ENCODE measurements around the gene CDC42EP5.

DNA sequence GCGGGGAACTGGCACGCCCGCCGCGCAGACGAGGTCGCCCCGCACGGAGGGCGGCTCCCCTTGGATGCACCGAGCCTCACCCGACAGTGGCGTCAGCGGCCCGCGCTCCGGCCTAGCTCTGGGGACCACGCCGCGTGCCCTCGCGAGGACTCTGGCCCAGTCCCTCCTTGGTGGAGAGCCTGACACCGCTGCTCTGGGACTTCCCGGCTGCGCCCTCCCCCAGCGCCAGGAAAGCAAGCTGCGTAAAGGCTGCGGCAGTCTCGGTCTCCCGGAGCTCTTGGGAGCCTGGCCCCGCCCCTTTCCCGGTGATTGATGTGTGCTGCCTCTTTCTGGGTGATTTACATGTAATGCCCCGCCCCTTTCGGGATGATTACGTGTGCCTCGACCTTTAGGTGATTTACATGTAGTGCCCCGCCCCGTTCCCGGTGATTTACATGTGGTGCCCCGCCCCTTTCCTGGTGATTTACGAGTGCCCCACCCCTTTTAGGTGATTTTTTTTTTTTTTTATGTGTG lies 9.5 kb downstream of the CDC42EP5 start, which contains the start of gene LENG9:
- TF ChIP-seq, protein P1, sequence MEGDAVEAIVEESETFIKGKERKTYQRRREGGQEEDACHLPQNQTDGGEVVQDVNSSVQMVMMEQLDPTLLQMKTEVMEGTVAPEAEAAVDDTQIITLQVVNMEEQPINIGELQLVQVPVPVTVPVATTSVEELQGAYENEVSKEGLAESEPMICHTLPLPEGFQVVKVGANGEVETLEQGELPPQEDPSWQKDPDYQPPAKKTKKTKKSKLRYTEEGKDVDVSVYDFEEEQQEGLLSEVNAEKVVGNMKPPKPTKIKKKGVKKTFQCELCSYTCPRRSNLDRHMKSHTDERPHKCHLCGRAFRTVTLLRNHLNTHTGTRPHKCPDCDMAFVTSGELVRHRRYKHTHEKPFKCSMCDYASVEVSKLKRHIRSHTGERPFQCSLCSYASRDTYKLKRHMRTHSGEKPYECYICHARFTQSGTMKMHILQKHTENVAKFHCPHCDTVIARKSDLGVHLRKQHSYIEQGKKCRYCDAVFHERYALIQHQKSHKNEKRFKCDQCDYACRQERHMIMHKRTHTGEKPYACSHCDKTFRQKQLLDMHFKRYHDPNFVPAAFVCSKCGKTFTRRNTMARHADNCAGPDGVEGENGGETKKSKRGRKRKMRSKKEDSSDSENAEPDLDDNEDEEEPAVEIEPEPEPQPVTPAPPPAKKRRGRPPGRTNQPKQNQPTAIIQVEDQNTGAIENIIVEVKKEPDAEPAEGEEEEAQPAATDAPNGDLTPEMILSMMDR (IDR thresholded peaks at IDR 0.05) = no peak
- TF ChIP-seq POLR2A (IDR thresholded peaks at IDR 0.05) = peak in 3 of 4 donors; percentile 86 to 93 (median 92)

Data from esophagus squamous epithelium (tissue), 4 donors.